IMR-90 (cell line): ENCODE measurements around the gene RCN2. TPM values are rescaled to one million over a fixed set of nuclear protein-coding genes. Genes with fewer than 3 reads are reported as not detected.

Experiments
- ATAC-seq: fragments of 200-7000 bp; cut with Tn5 transposase; 2 replicates; pipeline ENCODE4 v1.9.1; 2020; ENCODE audit warnings: low read depth, mild to moderate bottlenecking, moderate library complexity
- BruUV-seq: library from RNA; stranded (reverse); fragments of 400-500 nt; replicated peaks from 2 replicates; lab custom pipeline; 2021; lab: Mats Ljungman, UMichigan
- CTCF ChIA-PET: fragments of 300-600 bp; formaldehyde crosslinking; extraction: SDS; loops from one replicate; lab custom pipeline; 2021; ENCODE audit warnings: antibody characterized with exemption; lab: Yijun Ruan, JAX
- POLR2A ChIA-PET: fragments of 300-600 bp; sonication (Branson Sonifier 250); formaldehyde crosslinking; loops from one replicate; lab custom pipeline; 2022; ENCODE audit warnings: antibody characterized with exemption; ENCODE audit not compliant: unreplicated experiment; lab: Charles Lee
- DNase-seq: peaks from one replicate; pipeline ENCODE4 v3.0.0; 2013
- H2AFZ ChIP-seq: replicated peaks from 2 replicates; pipeline ENCODE3; 2013; ENCODE audit warnings: low read length, mild to moderate bottlenecking; ENCODE audit not compliant: poor library complexity
- H2AK5ac ChIP-seq: 2 replicates; pipeline ENCODE4 v1.6.1; 2013; ENCODE audit warnings: low read depth, low read length, inconsistent platforms
- H2AK9ac ChIP-seq: replicated peaks from 2 replicates; pipeline ENCODE3; 2013; ENCODE audit warnings: mild to moderate bottlenecking, low read depth, low read length, moderate library complexity; ENCODE audit not compliant: poor library complexity
- H2BK120ac ChIP-seq: 2 replicates; pipeline ENCODE4 v1.6.1; 2013; ENCODE audit warnings: low read depth, low read length, inconsistent platforms
- H2BK15ac ChIP-seq: 3 replicates; pipeline ENCODE4 v1.6.1; 2013; ENCODE audit warnings: low read depth, low read length, inconsistent platforms
- H2BK20ac ChIP-seq: 2 replicates; pipeline ENCODE4 v1.6.1; 2013; ENCODE audit warnings: low read depth, mild to moderate bottlenecking, inconsistent platforms, low read length, moderate library complexity
- H2BK5ac ChIP-seq: 2 replicates; pipeline ENCODE4 v1.6.1; 2013; ENCODE audit warnings: mild to moderate bottlenecking, low read depth, low read length, inconsistent platforms; ENCODE audit not compliant: poor library complexity, severe bottlenecking
- H3K14ac ChIP-seq: replicated peaks from 2 replicates; pipeline ENCODE4 v1.6.1; 2013; ENCODE audit warnings: low read depth, low read length, inconsistent platforms
- H3K18ac ChIP-seq: 2 replicates; pipeline ENCODE4 v1.6.1; 2013; ENCODE audit warnings: low read depth, low read length, control low read depth
- H3K23ac ChIP-seq: 2 replicates; pipeline ENCODE4 v1.6.1; 2013; ENCODE audit warnings: low read depth, low read length, inconsistent platforms
- H3K27ac ChIP-seq: 2 replicates; pipeline ENCODE4 v1.5.1; 2013; ENCODE audit warnings: mild to moderate bottlenecking, control low read depth, low read length; ENCODE audit not compliant: insufficient read depth
- H3K27me3 ChIP-seq: 2 replicates; pipeline ENCODE4 v1.6.1; 2013; ENCODE audit warnings: low read length; ENCODE audit not compliant: control insufficient read depth, insufficient read depth
- H3K36me3 ChIP-seq: 2 replicates; pipeline ENCODE4 v1.6.1; 2013; ENCODE audit warnings: low read length, mixed read lengths; ENCODE audit not compliant: control insufficient read depth, insufficient read depth
- H3K4ac ChIP-seq: 2 replicates; pipeline ENCODE4 v1.6.1; 2013; ENCODE audit warnings: low read depth, low read length, inconsistent platforms
- H3K4me1 ChIP-seq: 2 replicates; pipeline ENCODE4 v1.6.1; 2013; ENCODE audit warnings: low read length, mixed read lengths; ENCODE audit not compliant: control insufficient read depth, insufficient read depth
- H3K4me2 ChIP-seq: 2 replicates; pipeline ENCODE4 v1.6.1; 2013; ENCODE audit warnings: low read depth, mild to moderate bottlenecking, control low read depth, low read length, moderate library complexity
- H3K4me3 ChIP-seq: 2 replicates; pipeline ENCODE4 v1.5.1; 2013; ENCODE audit warnings: low read depth, mild to moderate bottlenecking, control low read depth, low read length, moderate library complexity; ENCODE audit not compliant: insufficient read depth
- H3K56ac ChIP-seq: 2 replicates; pipeline ENCODE4 v1.6.1; 2013; ENCODE audit warnings: low read length, inconsistent platforms; ENCODE audit not compliant: insufficient read depth; ENCODE audit errors: extremely low read depth
- H3K79me1 ChIP-seq, 2 experiments: 2 replicates each; pipeline ENCODE4 v1.6.1; 2013; ENCODE audit warnings: low read length in 2 of 2, inconsistent platforms in 1 of 2, low read depth in 1 of 2
- H3K9ac ChIP-seq: 2 replicates; pipeline ENCODE4 v1.6.1; 2013; ENCODE audit warnings: low read depth, low read length, control low read depth
- H3K9me1 ChIP-seq: 2 replicates; pipeline ENCODE4 v1.6.1; 2013; ENCODE audit warnings: low read length, inconsistent platforms; ENCODE audit not compliant: insufficient read depth
- H3K9me3 ChIP-seq: 2 replicates; pipeline ENCODE4 v1.6.1; 2013; ENCODE audit warnings: low read length; ENCODE audit not compliant: control insufficient read depth, insufficient read depth
- H4K20me1 ChIP-seq: 2 replicates; pipeline ENCODE4 v1.6.1; 2013; ENCODE audit warnings: low read length, inconsistent platforms; ENCODE audit not compliant: insufficient read depth
- H4K5ac ChIP-seq: 2 replicates; pipeline ENCODE4 v1.6.1; 2013; ENCODE audit warnings: mild to moderate bottlenecking, low read depth, low read length, control low read depth
- H4K8ac ChIP-seq, 2 experiments: 2 replicates each; pipeline ENCODE4 v1.6.1; 2013; ENCODE audit warnings: low read depth in 2 of 2, low read length in 2 of 2, control low read depth in 1 of 2, inconsistent platforms in 1 of 2
- H4K91ac ChIP-seq: 2 replicates; pipeline ENCODE4 v1.6.1; 2013; ENCODE audit warnings: low read depth, low read length, inconsistent platforms; ENCODE audit not compliant: insufficient read depth
- BHLHE40 ChIP-seq: fragments of 150-350 bp; IDR thresholded peaks from 2 replicates; pipeline ENCODE4 v1.6.1; 2016; ENCODE audit warnings: mild to moderate bottlenecking, low read depth, low read length
- CEBPB ChIP-seq: IDR thresholded peaks from 2 replicates; pipeline ENCODE4 v1.6.1; 2012; ENCODE audit warnings: low read depth, low read length, improper control_type of control experiment
- CHD1 ChIP-seq: IDR thresholded peaks from 2 replicates; pipeline ENCODE4 v1.6.1; 2012; ENCODE audit warnings: low read depth, low read length, improper control_type of control experiment
- CTCF ChIP-seq: conservative IDR thresholded peaks from 2 replicates; pipeline ENCODE4 v1.5.1; 2012; ENCODE audit warnings: mild to moderate bottlenecking, low read depth, low read length, improper control_type of control experiment
- FOS ChIP-seq: fragments of 150-350 bp; IDR thresholded peaks from 2 replicates; pipeline ENCODE4 v1.6.1; 2016; ENCODE audit warnings: low read depth, low read length
- MAFK ChIP-seq: IDR thresholded peaks from 2 replicates; pipeline ENCODE4 v1.6.1; 2012; ENCODE audit warnings: low read depth, low read length, improper control_type of control experiment
- MAZ ChIP-seq: IDR thresholded peaks from 2 replicates; pipeline ENCODE4 v1.6.1; 2012; ENCODE audit warnings: low read depth, mild to moderate bottlenecking, low read length, improper control_type of control experiment, moderate library complexity, borderline replicate concordance
- MXI1 ChIP-seq: IDR thresholded peaks from 2 replicates; pipeline ENCODE4 v1.6.1; 2012; ENCODE audit warnings: low read depth, mild to moderate bottlenecking, low read length, moderate library complexity, borderline replicate concordance
- NFE2L2 ChIP-seq: fragments of 150-350 bp; IDR thresholded peaks from 2 replicates; pipeline ENCODE4 v1.6.1; 2016; ENCODE audit warnings: low read depth, mild to moderate bottlenecking, low read length
- POLR2A ChIP-seq: IDR thresholded peaks from 2 replicates; pipeline ENCODE4 v1.6.1; 2012; ENCODE audit warnings: mild to moderate bottlenecking, low read depth, low read length
- RAD21 ChIP-seq: IDR thresholded peaks from 2 replicates; pipeline ENCODE4 v1.6.1; 2012; ENCODE audit warnings: low read length, improper control_type of control experiment
- RCOR1 ChIP-seq: IDR thresholded peaks from 2 replicates; pipeline ENCODE4 v1.6.1; 2012; ENCODE audit warnings: mild to moderate bottlenecking, low read length, improper control_type of control experiment; ENCODE audit not compliant: insufficient replicate concordance
- RFX5 ChIP-seq: IDR thresholded peaks from 2 replicates; pipeline ENCODE4 v1.8.0; 2012; ENCODE audit warnings: low read depth, mild to moderate bottlenecking, low read length, moderate library complexity
- SMC3 ChIP-seq: fragments of 150-350 bp; IDR thresholded peaks from 2 replicates; pipeline ENCODE4 v1.6.1; 2016; ENCODE audit warnings: low read depth, mild to moderate bottlenecking, antibody characterized with exemption, low read length, moderate library complexity
- WGBS, 2 experiments: methylation state at CpG; one replicate each; pipeline versions ENCODE4 v1.1.5 to v1.1.7; 2013; ENCODE audit warnings: missing lambda C conversion rate in 2 of 2; ENCODE audit not compliant: insufficient read length in 1 of 2; ENCODE audit errors: extremely low coverage in 2 of 2; 5-methylcytosine and 5-hydroxymethylcytosine counted together
- dilution Hi-C: fragments of 300-500 bp; cut with HindIII; formaldehyde crosslinking; loops from one replicate; pipeline ENCODE4 v1.14.3; 2018; ENCODE audit warnings: low sequenced_read_pairs; ENCODE audit not compliant: unreplicated experiment
- in situ Hi-C: fragments of 300-500 bp; cut with MboI; formaldehyde crosslinking; loops from 3 replicates; pipeline ENCODE4 v1.14.3; 2019; ENCODE audit warnings: low sequenced_read_pairs, inconsistent platforms, mixed read lengths
- intact Hi-C: fragments of 100-400 bp; cut with micrococcal nuclease; formaldehyde crosslinking; loops from 2 replicates; pipeline ENCODE4 v1.10.0; 2022
- polyA plus RNA-seq, 3 experiments: library from polyadenylated mRNA; depleted of rRNA; stranded (reverse); fragments of >200 nt; gene quantifications; 2 replicates each; pipeline ENCODE4 v1.2.3, GENCODE V29; 2012; ENCODE audit warnings: low replicate concordance in 1 of 3
- total RNA-seq: library from RNA; depleted of rRNA; stranded (reverse); fragments of >200 nt; gene quantifications from 2 replicates; pipeline ENCODE4 v1.2.3, GENCODE V29; 2012
- TF ChIP-seq, protein P1 (sequence below): fragments of 150-350 bp; IDR thresholded peaks from 2 replicates; pipeline ENCODE4 v1.6.1; 2016; ENCODE audit warnings: low read depth, mild to moderate bottlenecking, low read length, moderate library complexity, borderline replicate concordance
- TF ChIP-seq, protein P2 (sequence below): fragments of 150-350 bp; IDR thresholded peaks from 2 replicates; pipeline ENCODE4 v1.6.1; 2017; ENCODE audit warnings: mild to moderate bottlenecking, antibody characterized with exemption, low read length, low read depth

The RCN2 gene
- total and polyA plus RNA-seq, 2 of the 4 experiments (the other 2 are of a cell fraction), result 12.0 to 56.5 TPM

DNA sequence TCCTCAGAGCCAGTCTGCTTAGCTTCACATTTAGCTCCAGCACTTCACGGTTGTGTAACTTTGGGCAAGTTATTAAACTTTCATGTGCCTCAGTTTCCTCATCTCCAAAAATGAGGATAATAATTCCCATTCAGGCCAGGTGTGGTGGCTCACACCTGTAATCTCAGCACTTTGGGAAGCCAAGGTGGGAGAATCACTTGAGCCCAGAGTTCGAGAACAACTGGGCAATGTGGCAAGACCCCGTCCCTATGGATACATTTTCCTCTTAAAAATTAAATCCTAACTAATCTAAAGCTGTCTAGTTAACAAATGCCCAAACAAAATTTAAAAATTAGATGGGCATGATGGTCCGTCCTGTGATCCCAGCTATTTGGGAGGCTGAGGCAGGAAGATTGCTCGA lies 7.2 kb downstream of the RCN2 start:
- Histone ChIP-seq H2BK15ac (no peak overlapping the region), H3K4me1 (0 out of 2 replicates have a peak, but pooled peaks cover 3% of the 10 kb centered on the region), H2BK20ac (no peak overlapping the region), H2AFZ (no peak overlapping the region), H2AK9ac (no peak overlapping the region), H4K20me1 (no peaks in the 10 kb centered on the region; the same call in 1 of the 2 replicates), H3K18ac (no peak overlapping the region), H4K91ac (no peak overlapping the region), H2BK5ac (no peak overlapping the region), H3K4me2 (no peak overlapping the region), H4K8ac (no peak overlapping the region), H3K14ac (no peak overlapping the region), H3K9me3 (no peaks in the 10 kb centered on the region), H2BK120ac (no peak overlapping the region), H3K79me1 (peaks cover 4 to 7% of the 10 kb centered on the region in 2 experiments; a peak in 3 of 4 replicates), H4K5ac (no peak overlapping the region), H3K9me1 (no peaks in the 10 kb centered on the region), H3K9ac (no peak overlapping the region), H2AK5ac (no peak overlapping the region), H3K56ac (no peak overlapping the region), H3K23ac (no peak overlapping the region), H3K4me3 (no peak overlapping the region), H3K4ac (no peak overlapping the region), H3K27ac (no peak overlapping the region), H3K36me3 (peaks cover 9% of the 10 kb centered on the region), H3K27me3 (no peaks in the 10 kb centered on the region)
- 100% methylated on average over 1 of the region's 5 CpGs; no CpG with 5 or more reads in 1 of the 2 experiments for WGBS, 2 experiments
- ChIA-PET POLR2A (no interaction called here), CTCF (no interaction called here)
- intact Hi-C loops, result no loop called here
- TF ChIP-seq BHLHE40 (no peak), RCOR1 (no peak), POLR2A (no peak), MAZ (no peak), MAFK (no peak), RFX5 (no peak), CHD1 (no peak), FOS (no peak), CEBPB (no peak), SMC3 (no peak), CTCF (no peak), RAD21 (no peak), NFE2L2 (no peak), MXI1 (no peak)
- TF ChIP-seq, protein P1, sequence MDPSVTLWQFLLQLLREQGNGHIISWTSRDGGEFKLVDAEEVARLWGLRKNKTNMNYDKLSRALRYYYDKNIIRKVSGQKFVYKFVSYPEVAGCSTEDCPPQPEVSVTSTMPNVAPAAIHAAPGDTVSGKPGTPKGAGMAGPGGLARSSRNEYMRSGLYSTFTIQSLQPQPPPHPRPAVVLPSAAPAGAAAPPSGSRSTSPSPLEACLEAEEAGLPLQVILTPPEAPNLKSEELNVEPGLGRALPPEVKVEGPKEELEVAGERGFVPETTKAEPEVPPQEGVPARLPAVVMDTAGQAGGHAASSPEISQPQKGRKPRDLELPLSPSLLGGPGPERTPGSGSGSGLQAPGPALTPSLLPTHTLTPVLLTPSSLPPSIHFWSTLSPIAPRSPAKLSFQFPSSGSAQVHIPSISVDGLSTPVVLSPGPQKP, result no peak
- TF ChIP-seq, protein P2, sequence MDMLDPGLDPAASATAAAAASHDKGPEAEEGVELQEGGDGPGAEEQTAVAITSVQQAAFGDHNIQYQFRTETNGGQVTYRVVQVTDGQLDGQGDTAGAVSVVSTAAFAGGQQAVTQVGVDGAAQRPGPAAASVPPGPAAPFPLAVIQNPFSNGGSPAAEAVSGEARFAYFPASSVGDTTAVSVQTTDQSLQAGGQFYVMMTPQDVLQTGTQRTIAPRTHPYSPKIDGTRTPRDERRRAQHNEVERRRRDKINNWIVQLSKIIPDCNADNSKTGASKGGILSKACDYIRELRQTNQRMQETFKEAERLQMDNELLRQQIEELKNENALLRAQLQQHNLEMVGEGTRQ, result no peak
- DNase-seq (no peak), ATAC-seq (no peak)
- no TSS peak for BruUV-seq
- in situ Hi-C loops, result no loop called here
- dilution Hi-C loops, result no loop called here
